Stimulated activated effector memory CD8-positive, alpha-beta T cell treated with anti-CD3 and anti-CD28 coated beads, Interleukin-12 subunit alpha, Interleukin-12 subunit beta, amount 100 ng/mL, for 72 hours (primary cell): ENCODE measurements around the gene C2orf81.
"Not testable (repeated sequence)": the region's sequence is repeated elsewhere in the genome, so short reads cannot be mapped to it uniquely, and the experiment has no call there.

ENCODE experiments used
- ATAC-seq: fragments of 150-1000 bp; cut with Tn5 transposase; 2 replicates; pipeline ENCODE4 v1.10.0; 2021
- DNase-seq, 2 donors: peaks; one replicate each; pipeline ENCODE4 v3.0.0; 2021 to 2022; ENCODE audit warnings: low spot score in 2 of 2
- H3K27ac Mint-ChIP-seq: one replicate; pipeline ENCODE4 v1.8.0; 2022; ENCODE audit warnings: mild to moderate bottlenecking, mixed read lengths
- H3K36me3 Mint-ChIP-seq: one replicate; pipeline ENCODE4 v1.8.0; 2022; ENCODE audit warnings: mild to moderate bottlenecking, mixed read lengths
- H3K4me1 Mint-ChIP-seq: one replicate; pipeline ENCODE4 v1.8.0; 2022; ENCODE audit warnings: mixed read lengths
- H3K4me3 Mint-ChIP-seq: one replicate; pipeline ENCODE4 v1.8.0; 2022; ENCODE audit warnings: mild to moderate bottlenecking, mixed read lengths
- H3K9me3 Mint-ChIP-seq: one replicate; pipeline ENCODE4 v1.8.0; 2022; ENCODE audit warnings: mixed read lengths

The C2orf81 gene

DNA sequence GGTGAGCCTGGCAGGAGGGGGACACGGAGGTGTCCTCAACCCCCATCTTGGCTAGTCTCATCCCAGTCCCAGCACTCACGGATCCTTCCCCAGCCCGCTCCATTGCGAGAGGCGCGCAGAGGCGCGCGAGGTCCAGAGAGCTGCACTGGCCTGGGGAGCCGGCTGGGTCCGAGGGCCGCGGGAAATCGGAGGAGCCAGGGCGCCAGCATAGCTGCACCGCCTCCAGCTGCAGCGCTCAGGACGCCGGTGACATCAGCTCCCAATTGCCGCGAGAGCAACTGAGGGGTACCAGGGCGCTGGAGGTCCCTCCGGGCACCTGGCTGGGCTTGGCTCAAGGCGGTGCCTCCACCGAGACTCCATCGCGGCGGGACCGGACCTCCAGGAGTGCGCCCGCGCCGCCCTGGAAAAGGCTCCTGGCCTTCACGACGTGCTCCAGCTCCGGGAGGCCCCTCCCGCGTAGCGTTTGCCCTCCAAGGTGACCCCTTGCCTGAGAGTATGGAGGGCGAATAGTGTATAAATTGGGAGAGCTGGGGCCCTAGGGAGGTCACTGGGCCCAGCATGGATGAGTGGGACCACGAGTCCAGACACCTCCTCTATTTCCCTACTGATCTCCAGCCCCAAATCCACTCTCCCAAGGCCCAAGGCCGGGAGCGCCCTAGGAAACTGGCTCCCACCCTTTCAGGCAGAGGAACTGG, 14.8 kb upstream of the C2orf81 start:
- Mint-ChIP-seq H3K27ac (no peak overlapping the region), H3K36me3 (no peaks in the 10 kb centered on the region), H3K4me1 (peaks cover 17% of the 10 kb centered on the region), H3K9me3 (no peaks in the 10 kb centered on the region), H3K4me3 (no peak overlapping the region)
- no peak for DNase-seq
- no peak for ATAC-seq

DNA sequence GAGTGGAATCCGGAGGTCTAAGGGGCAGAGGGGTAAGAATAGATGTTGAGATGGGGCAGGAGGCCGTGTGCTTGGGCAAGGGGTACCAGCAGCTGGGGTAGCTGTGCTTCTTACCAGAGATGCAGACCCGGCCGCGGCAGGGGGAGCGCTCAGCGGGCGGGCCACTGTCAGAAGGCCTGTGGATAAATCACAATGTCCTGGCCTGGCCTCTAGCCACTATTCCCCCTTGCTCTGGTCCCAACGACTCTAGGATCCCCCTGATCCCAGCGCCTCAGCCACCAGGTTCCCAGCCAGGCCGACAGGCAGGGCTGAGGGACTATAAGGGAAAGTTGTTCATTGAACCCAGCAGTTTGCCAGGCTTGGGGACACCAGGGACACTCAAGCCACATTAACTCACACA, 9.1 kb upstream of the C2orf81 start:
- Mint-ChIP-seq H3K27ac (no peak overlapping the region), H3K36me3 (peaks cover 11% of the 10 kb centered on the region), H3K4me3 (no peak overlapping the region), H3K9me3 (no peaks in the 10 kb centered on the region), H3K4me1 (no peaks in the 10 kb centered on the region)
- ATAC-seq (no peak), DNase-seq (no peak)

DNA sequence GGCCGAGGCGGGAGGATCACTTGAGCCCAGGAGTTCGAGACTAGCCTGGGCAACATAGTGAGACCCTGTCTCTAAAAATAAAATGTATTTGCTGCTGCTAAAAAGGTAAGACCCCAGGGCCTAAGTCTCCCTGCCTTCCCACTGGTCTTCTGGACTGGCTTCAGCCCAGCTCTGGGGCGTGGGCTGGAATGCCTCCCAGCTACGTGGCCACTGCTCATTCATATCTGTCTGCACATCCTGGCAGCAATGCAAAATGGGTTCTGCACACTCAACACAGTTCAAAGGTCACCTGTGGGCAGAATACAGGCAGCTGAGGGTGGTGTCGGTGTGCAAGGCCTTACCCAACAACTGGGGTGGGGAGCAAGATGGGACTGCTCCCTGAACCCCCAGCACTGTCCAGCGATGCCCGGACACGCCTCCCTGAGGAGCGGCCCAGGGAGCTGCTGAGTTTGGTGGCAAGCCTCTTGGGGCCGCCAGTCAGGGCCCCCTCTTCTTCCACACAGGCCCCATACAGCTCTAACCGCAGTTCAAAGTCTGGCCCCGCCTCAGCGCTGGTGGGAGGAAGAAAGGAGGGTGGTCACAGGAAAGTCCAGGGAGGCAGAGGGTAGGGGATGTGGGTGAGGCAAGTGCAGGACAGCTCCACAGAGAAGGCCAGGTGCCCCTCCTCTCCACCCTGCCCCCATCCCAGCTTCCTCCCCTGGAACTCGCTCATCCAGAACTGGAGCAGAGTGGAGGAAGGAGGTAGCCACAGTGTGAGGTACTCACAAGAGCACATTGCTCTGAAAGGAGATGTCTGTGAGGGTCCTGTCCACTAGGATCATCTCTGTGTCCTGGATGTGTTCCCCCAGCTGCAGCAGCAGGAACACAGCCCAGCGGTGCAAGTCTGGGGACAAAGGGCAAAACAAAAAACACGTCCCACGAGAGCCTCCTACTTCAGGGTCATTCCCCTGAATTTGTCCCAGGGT, 8.3 kb upstream of the C2orf81 start:
- Mint-ChIP-seq H3K9me3 (no peaks in the 10 kb centered on the region), H3K27ac (no peak overlapping the region), H3K36me3 (peaks cover 19% of the 10 kb centered on the region), H3K4me1 (no peaks in the 10 kb centered on the region), H3K4me3 (no peak overlapping the region)
- no peak for DNase-seq
- ATAC-seq = peak; percentile 27

DNA sequence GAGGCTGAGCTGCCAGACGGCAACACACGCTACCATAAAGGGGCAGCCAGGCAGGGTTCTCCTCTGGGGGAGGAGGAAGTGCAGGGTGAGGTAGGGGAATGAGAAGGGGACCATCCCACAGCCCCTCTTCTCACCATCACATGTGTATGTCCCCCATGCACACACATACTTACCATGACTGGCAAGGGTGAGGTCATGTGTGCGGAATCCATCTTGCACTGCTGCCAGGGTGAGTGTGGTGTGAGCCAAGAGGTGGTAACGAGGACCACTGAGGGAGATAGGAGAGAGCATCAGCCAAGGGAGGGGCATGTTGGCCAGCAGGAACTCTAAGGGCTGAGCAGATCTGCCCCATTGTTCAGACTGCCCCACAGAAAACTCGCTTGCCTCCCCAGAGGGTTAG, 7.3 kb upstream of the C2orf81 start:
- Mint-ChIP-seq H3K9me3 (no peaks in the 10 kb centered on the region), H3K4me3 (no peak overlapping the region), H3K27ac (no peak overlapping the region), H3K4me1 (no peaks in the 10 kb centered on the region), H3K36me3 (peaks cover 25% of the 10 kb centered on the region)
- ATAC-seq (no peak), DNase-seq (no peak)

DNA sequence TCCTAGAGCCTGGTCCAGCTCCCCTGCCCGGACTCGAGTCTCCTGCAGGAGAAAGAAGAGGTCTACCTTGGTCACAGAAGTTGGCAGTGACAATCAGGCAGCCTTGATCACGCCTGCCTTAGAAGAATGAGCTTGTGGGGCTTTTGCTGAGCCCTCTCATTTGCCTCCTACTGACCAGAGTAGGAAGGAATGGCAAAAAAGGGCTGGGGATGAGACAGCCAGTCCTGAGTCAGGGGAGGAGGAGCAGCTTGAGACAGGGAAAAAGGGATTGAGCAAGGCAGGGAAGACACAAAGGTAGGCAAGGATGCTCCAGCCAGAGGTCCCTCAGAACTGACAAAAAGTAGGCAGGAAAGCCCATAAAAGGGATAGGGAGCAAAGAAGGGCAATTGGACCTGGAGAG, 6.1 kb upstream of the C2orf81 start:
- H3K27ac Mint-ChIP-seq = peak overlapping the region; percentile 30
- H3K4me3 Mint-ChIP-seq = no peak overlapping the region
- no peaks in the 10 kb centered on the region for H3K9me3 Mint-ChIP-seq
- ATAC-seq (no peak), DNase-seq (no peak)
- H3K4me1 Mint-ChIP-seq = peaks cover 11% of the 10 kb centered on the region
- H3K36me3 Mint-ChIP-seq = peaks cover 33% of the 10 kb centered on the region

DNA sequence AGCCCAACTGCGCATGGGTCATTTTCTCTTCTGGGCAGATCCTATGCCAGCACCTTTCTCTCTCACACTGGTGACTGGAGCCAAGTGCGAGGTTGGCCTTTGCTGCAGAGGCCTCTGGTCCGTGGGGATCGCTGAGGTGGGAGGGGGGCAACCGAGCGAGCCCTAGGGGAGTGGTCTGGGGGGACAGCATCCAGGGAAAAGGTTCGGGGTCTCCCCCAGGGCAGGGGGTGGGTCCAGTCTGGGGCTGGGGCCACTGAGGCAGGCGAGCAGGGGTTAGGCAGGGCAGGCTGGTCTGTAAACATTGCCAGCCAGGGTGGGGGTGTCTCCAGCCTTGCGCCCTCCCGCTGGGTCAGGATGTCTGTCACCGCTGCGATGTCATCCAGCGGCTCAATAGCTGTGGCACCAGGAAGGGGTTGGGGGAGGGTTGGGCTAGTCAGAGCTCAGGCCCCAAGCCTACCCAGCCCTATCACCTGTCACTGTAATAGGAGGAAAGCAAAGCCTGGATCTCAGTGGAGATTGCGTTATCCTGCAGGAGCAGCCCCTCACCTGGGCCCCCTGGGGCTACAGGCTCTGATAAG, 4.9 kb upstream of the C2orf81 start:
- peaks cover 20% of the 10 kb centered on the region for H3K4me1 Mint-ChIP-seq
- H3K9me3 Mint-ChIP-seq = no peaks in the 10 kb centered on the region
- H3K4me3 Mint-ChIP-seq = no peak overlapping the region
- H3K36me3 Mint-ChIP-seq = peaks cover 45% of the 10 kb centered on the region
- no peak for ATAC-seq
- no peak overlapping the region for H3K27ac Mint-ChIP-seq
- no peak for DNase-seq

DNA sequence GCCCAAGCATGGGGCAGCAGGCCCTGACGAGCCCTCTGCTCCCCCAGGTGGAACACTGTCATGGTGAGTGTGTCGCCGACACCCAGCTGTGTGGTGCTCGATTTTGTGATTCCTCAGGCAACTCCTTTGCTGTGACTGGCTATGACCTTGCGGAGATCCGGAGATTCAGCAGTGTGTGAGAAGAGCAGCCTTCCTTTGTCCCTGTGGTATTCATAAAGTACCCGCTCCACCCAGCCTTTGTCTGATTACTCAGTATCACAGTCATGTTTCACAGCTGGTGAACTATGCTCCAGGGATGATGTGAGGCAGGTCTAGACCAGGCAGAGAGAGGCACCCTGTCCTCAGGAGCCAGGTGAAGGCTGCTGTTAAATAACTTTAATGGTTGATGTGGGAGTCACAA, 4.1 kb upstream of the C2orf81 start:
- Mint-ChIP-seq H3K4me3 (no peak overlapping the region), H3K36me3 (peaks cover 50% of the 10 kb centered on the region), H3K9me3 (no peaks in the 10 kb centered on the region), H3K4me1 (peaks cover 26% of the 10 kb centered on the region), H3K27ac (no peak overlapping the region)
- ATAC-seq (no peak), DNase-seq (no peak)

DNA sequence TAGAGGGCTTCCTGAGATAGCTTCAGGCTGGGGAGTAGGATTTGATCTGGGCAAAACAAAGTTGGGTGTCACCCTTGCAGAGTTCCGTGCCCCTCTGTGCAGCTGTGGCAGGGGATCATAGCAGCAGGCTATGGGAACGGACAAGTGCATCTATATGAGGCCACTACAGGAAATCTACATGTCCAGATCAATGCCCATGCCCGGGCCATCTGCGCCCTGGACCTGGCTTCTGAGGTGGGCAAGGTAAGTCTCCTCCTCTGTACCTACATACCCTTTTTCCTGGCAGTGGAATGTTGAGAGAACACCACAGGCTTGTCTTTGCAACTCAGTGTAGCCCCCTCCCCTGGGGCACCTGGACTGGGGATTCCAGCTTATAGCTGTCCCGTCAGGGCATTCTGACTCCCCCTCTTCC, 3.6 kb upstream of the C2orf81 start:
- DNase-seq = no peak
- peaks cover 50% of the 10 kb centered on the region for H3K36me3 Mint-ChIP-seq
- H3K4me3 Mint-ChIP-seq = no peak overlapping the region
- H3K4me1 Mint-ChIP-seq = peaks cover 31% of the 10 kb centered on the region
- H3K9me3 Mint-ChIP-seq = no peaks in the 10 kb centered on the region
- no peak overlapping the region for H3K27ac Mint-ChIP-seq
- ATAC-seq = no peak

DNA sequence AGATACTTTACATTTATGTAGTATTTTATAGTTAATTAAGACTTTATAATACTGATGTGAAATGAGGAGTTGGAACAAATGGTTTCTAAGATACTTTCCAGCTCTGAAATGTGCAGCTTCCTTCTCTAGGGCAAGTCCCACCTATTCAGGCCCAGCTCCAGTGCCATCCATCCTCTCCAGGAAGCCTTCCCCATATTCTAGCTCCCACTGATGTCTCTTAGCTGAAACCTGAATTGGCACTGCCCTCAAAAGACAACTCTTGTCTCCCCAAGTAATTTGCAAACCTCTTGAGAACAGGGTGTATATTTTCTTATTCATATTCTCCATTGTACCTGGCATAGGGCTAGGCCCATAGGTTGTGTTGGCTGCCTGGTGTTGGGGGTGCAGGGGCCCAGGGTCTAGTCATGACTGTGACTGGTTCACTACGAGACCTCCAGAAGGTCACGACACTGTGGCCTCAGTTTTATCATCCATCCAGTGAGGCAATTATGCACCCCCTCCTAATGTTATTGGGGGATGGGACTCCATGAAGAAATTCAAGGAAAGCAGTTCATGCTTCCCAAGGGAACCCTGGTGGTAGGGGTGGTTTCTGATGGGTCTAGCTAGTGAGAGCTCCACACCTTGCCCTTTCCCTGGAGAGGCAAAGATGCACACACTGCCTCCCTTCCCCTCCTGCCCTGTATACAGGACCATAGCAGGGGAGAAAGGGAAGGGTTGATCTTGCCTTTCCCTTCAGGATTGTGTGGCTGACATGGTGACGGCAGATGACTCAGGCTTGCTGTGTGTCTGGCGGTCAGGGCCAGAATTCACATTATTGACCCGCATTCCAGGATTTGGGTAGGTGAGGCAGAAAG, 2.9 kb upstream of the C2orf81 start:
- Mint-ChIP-seq H3K9me3 (no peaks in the 10 kb centered on the region), H3K4me1 (peaks cover 31% of the 10 kb centered on the region), H3K36me3 (peaks cover 50% of the 10 kb centered on the region), H3K27ac (no peak overlapping the region), H3K4me3 (no peak overlapping the region)
- ATAC-seq = no peak
- no peak for DNase-seq

DNA sequence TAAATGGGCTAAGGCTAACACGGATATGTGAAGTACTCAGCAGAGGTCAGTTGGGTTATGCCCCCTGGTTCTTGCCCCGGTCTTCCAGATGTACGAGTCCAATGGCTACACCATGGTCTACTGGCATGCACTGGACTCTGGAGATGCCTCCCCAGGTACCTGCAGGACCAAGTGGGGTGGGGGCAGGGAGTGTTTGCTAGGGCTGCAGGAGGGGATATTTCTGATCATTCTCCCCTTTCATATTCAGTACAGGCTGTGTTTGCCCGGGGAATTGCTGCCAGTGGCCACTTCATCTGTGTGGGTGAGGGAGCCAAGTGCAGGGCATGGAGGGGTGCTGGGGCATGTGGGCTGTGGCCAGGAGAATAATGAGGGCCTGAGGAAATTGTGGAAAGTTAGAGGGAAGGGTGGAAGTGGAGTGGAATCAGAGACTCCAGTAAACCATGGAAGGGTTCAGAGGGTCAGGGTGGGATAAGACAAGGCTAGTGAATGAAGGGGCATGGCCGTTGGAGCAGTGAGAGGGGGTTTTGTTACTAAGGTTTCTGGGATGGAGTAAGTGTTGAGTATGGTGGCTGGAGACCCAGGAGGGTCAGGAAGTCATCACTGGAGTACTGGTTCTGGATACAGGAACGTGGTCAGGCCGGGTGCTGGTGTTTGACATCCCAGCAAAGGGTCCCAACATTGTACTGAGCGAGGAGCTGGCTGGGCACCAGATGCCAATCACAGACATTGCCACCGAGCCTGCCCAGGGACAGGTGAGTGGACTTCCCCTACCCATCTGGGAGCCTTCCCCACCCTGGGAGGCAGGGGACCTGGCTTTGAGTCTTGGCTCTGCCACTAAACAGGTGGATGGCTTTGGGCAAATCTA, 2.0 kb upstream of the C2orf81 start:
- H3K4me3 Mint-ChIP-seq = peak overlapping the region; percentile 98
- DNase-seq (no peak), ATAC-seq (no peak)
- H3K27ac Mint-ChIP-seq = peak overlapping the region; percentile 98
- peaks cover 31% of the 10 kb centered on the region for H3K4me1 Mint-ChIP-seq
- peaks cover 50% of the 10 kb centered on the region for H3K36me3 Mint-ChIP-seq
- H3K9me3 Mint-ChIP-seq = no peaks in the 10 kb centered on the region

DNA sequence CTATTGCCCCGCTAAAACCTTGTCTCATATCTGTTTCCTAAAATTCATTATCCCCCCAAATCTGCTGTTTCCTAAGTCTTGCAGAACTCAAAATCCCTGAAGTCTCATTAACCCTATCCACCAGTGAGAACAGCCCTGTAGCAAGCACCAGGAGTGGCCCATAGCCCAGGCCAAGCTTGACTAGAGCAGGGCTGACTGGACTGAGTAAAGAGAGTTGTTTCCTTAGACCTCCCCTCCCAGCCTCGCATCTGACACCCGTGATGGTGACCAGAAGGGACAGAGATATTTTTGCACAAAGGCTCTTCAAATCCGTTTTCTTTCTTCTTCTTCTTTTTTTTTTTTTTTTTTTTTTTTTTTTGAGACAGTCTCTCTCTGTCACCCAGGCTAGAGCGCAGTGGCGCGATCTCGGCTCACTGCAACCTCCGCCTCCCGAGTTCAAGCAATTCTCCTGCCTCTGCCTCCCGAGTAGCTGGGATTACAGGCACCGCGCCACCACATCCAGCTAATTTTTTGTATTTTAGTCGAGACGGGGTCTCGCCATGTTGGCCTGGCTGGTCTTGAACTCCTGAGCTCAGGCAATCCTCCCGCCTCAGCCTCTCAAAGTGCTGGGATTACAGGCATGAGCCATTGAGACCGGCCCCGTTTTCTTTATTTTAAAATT, 846 bp downstream of the C2orf81 start:
- Mint-ChIP-seq H3K27ac (peak overlapping the region; percentile 98), H3K36me3 (peaks cover 39% of the 10 kb centered on the region), H3K4me1 (peaks cover 31% of the 10 kb centered on the region), H3K4me3 (peak overlapping the region; percentile 98)
- DNase-seq, ATAC-seq, H3K9me3 Mint-ChIP-seq: not testable (repeated sequence)

DNA sequence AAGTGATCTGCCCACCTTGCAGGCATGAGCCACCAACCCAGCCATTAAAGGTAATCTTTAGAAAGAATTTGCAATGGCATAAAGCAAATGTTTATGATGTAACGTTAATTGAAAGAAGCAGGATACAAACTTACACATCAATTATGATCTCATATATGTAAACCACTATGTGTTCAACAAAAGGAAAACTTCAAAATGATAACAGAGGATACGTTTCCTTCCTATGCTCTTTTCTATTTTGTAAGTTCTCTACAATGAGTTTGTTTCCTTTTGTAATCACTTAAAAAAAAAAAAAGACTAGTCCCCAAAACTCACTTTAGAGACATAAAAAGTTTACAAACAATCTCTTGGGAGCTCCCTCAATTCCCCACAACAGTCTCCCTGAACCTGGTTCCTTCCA, 1.4 kb downstream of the C2orf81 start:
- H3K27ac Mint-ChIP-seq = no peak overlapping the region
- H3K4me3 Mint-ChIP-seq = peak overlapping the region; percentile 98
- peaks cover 31% of the 10 kb centered on the region for H3K4me1 Mint-ChIP-seq
- H3K9me3 Mint-ChIP-seq = no peaks in the 10 kb centered on the region
- H3K36me3 Mint-ChIP-seq = peaks cover 33% of the 10 kb centered on the region
- no peak for DNase-seq
- ATAC-seq = no peak

DNA sequence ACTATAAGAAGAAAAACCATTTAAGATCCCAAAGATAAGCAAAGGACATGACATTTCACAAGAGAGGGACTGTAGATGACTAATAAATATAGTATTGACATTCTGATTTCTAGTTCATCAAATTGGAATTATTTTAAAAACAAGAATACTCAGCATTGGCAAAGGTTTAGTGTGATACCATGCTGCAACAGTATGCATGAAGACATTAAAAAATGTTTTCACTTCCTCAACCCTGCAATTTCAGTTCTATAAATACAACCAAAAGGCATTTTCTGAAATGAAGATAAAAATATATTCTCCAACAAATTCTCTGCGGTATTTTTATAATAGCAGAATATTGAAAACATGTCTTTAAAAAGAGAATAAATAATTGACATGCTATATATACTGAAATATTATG, 2.1 kb downstream of the C2orf81 start:
- Mint-ChIP-seq H3K36me3 (peaks cover 27% of the 10 kb centered on the region), H3K9me3 (no peaks in the 10 kb centered on the region), H3K4me3 (no peak overlapping the region), H3K4me1 (peaks cover 31% of the 10 kb centered on the region), H3K27ac (no peak overlapping the region)
- ATAC-seq (no peak), DNase-seq (no peak)

DNA sequence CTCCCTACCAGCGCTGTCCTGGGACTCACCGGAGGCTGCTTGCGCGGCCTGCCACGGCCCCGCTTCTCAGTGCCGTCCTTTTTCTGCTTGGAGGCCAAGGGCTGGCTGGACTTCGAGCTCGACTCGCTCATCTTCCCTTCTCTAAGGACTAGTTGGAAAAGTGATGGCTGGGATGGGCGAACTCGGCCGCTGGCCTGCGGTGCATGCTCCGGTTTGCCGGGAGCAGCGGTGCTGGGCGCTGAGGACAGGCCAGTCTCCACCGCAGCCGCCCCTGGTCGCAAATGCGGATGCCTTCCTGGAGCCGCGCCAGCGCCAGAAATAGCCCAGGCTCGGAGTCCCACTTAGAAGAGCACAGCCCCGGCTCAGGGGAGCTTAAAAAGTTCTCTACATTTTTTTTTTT, 3.1 kb downstream of the C2orf81 start:
- peaks cover 28% of the 10 kb centered on the region for H3K4me1 Mint-ChIP-seq
- H3K27ac Mint-ChIP-seq = no peak overlapping the region
- no peak for DNase-seq

More for the DNA sequence above, 3.1 kb downstream of the C2orf81 start:
- H3K9me3 Mint-ChIP-seq = no peaks in the 10 kb centered on the region
- H3K4me3 Mint-ChIP-seq = no peak overlapping the region
- no peak for ATAC-seq
- H3K36me3 Mint-ChIP-seq = peaks cover 24% of the 10 kb centered on the region
